HG02938 (cell line): ENCODE results near the gene SLC66A2.

Experiments used
- ATAC-seq: cut with Tn5 transposase; IDR thresholded peaks from one replicate; pipeline ENCODE4 v1.9.1; 2021; ENCODE audit warnings: mild to moderate bottlenecking, moderate library complexity; ENCODE audit not compliant: unreplicated experiment

SLC66A2 gene

DNA sequence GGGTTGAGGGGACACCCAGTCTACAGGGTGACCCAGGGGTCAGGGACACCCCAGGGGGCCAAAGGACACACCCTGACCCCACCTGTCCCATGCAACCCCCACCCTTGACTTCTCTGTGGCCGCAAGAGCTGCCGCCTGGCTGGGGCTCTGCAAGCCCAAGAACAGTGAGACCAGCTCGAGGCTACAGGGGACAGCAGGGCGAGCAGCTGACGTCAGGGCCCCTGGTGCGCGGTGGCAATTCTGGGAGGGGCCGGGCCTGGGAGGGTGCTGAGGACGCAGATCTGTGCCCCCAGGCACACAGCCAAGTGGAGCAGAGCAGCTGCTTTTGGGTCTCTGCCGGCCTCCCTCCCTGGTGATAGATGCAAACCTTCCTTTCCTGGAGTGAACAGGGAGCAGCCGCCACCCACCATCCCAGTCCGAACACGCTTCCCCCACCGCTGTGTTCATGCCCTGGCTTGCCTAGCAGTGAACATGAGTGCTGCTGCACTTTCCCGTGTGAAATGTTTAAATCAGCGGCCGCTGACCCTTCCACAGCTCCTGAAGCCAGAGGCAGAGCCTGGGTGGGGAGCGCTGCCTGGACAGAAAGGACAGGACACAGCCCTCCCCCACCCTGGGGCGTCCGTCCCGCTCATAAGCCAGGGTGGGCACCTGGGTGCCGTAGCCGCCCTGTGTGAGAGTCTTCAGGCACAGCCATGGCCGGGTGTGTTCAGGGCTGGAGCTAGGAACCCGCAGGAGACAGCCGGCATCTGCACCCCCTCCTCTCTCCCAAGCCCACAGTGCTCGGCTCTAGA, 46.9 kb downstream of the SLC66A2 start:
- no peak for ATAC-seq

- no peak for ATAC-seq
These were observed 47.6 kb downstream of the SLC66A2 start for GRCh38 chr18:79903787-79904356.

DNA sequence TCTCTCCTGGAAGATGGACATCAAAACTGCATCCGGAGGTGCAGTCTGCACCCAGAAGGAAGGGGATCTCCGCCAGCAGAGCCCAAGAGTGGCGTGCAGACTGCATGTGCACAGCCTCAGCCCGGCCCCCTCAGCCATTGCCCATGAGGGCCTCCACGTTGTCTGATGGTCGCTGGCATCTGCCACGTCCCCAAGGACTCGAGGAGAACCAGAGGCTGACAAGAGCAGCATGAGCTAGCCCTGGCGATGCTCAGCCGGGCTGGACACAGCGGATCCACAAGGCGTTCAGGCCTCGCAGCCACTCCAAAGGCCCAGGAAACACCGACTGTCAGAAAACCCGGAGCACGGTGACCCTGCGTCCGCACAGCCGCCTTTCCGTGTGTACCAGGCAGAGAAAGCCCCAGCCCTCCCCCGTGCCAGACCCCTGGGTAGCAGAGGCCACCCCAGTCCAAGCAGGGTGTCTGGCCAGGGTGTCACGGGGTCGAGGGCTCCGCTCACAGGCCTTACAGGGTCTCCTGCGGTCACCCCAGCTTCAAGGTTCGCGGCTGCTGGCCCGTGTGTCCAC, 48.3 kb downstream of the SLC66A2 start:
- ATAC-seq, result no peak

DNA sequence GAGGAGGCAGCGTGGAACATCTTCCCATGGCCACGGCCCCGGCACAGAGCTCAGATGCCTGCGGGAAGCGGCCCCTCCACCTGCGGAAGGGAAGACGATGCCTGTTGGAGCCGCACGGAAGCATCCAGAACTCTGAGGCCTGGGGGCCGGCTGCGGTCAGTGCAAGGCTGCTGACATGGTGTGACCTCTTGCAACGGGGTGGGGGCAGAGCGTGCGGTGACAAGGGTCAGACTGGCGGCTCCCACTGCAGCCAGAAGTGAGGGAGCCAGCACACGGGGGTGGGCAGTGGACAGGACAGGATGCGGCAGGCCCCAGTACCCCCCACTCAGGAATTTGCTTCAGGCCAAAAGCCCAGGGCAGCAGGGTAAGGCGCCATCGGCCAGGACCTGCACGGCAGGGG, 48.8 kb downstream of the SLC66A2 start:
- ATAC-seq, result no peak

DNA sequence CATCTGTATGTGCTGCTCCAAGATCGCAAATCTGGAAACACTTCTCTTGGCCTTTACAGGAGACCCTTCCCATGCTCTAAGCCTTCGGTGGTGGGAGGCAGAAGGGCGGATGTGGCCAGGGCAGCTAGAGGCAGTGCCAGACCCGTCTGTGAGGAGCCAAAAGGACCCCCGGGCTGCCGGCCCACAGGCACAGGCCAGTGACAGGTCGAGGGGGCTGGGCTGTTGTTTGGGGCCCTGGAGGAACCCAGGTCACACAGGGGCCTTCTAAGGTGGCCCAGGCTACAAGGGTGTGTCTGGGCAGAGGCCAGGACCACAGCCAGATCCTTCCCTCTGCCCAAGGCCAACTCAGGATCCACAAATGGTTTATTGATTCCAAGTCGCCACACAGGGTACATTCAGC, 49.4 kb downstream of the SLC66A2 start:
- no peak for ATAC-seq

GRCh38 chr18:79901665-79902064, 49.8 kb downstream of the SLC66A2 start:
- no peak for ATAC-seq

- ATAC-seq, result no peak
These were observed 50.6 kb downstream of the SLC66A2 start for GRCh38 chr18:79900610-79901570.

DNA sequence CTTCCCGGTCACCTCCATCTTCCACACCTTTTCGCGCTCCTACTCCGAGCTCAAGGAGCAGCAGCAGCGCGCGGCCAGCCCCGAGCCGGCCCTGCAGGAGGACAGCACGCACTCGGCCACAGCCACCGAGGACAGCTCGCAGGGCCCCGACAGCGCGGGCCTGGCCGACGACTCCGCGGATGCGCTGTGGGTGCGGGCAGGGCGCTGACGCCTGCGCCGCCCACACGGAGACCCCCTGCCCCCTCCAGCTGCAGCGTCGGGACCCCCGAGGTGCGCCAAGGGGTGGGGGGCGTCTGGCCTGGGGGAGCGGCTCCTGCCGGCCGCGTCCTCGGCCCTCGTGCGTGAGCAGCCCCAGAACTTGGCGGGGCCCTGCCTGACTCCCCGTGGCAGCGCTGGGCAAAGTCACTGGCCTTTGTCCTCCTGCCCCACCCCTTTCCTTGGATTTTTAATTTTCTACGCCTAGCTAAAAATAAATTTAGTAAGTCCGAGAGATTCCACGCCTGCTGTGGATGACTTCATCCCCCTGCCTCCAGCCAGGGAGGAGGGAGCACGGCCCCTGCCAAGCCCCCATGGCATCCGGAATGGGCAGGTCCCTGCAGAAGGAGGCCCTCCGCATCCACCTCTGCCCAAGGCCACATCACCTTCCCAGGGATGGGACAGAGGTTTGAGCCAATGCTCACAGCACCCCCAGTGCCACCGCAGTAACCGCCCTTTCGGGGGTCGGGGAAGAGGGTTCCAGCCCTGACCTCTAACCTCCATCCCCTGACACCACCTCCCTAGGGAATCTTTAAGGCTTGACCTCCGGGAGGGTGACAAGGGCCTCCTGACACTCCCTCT, 51.6 kb downstream of the SLC66A2 start:
- no peak for ATAC-seq

GRCh38 chr18:79898952-79899608, 52.4 kb downstream of the SLC66A2 start:
- no peak for ATAC-seq

DNA sequence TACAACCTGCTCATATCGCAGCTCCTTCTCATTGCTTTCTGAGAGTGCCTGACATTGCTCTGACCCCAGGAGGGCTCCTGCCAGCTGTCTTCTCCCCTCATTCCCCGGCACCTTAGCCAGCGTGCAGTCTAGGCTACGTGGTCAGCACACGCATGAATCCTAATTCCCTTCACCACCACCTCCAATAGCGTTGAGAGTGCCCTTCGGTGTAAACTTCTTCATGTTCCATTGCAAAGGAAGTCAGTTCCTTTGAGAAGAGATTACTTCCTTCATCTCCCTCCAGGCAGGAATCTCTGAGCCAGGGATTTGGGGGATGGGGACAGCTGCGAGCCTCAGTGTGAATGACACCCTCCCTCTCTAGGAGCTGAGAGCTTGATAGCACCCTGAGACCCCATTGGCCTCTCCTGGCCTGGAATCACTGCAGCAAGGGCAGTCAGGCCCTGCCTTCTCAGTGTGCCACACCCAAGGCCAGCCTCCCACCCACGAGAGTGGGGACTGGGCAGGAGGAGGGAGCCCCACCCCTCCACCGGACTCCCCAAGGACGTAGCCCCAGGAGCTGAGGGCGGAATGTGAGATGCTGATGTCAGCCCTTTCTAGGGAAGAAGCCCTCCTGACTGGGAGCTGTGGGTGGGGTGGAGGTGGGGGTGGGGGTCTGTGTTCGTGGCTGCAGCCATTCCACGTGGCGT, 53.4 kb downstream of the SLC66A2 start:
- no peak for ATAC-seq

- no peak for ATAC-seq
These were observed 54.7 kb downstream of the SLC66A2 start for GRCh38 chr18:79896738-79897137.

GRCh38 chr18:79890674-79891073, 60.8 kb downstream of the SLC66A2 start:
- no peak for ATAC-seq

DNA sequence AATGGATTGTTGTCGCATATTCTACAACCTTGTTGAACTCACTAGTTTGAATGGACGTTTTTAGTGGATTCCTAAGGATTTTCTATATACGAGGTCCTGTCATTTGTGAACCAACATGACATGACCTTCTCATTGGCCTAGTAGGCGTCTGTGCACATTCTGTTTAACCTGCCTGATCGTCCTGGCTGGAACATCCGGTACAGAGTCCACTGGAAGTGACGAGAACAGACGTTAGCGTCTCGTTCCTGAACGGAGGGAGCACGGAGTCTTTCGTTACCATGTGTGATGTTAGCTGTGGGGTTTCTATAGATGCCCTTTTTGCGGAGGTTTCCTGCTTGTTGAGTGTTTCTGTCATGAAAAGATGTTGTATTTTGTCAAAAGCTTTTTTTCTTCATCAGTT, 61.9 kb downstream of the SLC66A2 start:
- ATAC-seq, result no peak

DNA sequence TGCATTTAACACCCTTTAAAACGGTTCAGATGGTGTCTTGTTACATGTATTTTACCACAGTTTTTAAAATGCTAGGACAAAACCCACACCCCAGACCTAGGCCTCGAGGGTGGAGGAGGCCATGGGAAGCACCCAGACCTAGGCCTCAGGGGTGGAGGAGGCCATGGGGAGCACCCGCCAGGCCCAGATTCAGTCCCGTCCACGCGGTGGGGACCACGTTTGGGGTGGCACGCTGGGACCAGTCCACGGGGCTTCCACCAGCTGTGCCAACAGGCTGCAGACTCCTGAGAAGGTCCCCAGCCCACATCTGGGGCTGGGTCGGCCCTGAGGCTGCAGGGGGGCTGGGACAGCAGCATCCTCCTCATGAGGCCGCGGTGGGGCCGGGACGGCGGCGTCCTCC, 63.4 kb downstream of the SLC66A2 start:
- ATAC-seq, result no peak

GRCh38 chr18:79887181-79888000, 64.1 kb downstream of the SLC66A2 start:
- ATAC-seq, result no peak

GRCh38 chr18:79884963-79885728, 66.3 kb downstream of the SLC66A2 start:
- no peak for ATAC-seq

GRCh38 chr18:79884294-79884962, 67.0 kb downstream of the SLC66A2 start:
- no peak for ATAC-seq
